Astrocyte of the spinal cord (primary cell): Measurements from ENCODE around the gene RAB31.

Experiments
- DNase-seq: peaks from one replicate; pipeline ENCODE4 v3.0.0; 2011; ENCODE audit warnings: low read depth, low spot score
- H3K4me3 ChIP-seq: 2 replicates; pipeline ENCODE4 v1.5.1; 2011; ENCODE audit warnings: low read depth, mild to moderate bottlenecking, low read length, moderate library complexity
- CTCF ChIP-seq: IDR thresholded peaks from 2 replicates; pipeline ENCODE4 v1.5.1; 2012; ENCODE audit warnings: low read depth, mild to moderate bottlenecking, low read length, inconsistent platforms
- in situ Hi-C: cut with HindIII; loops from 2 replicates; pipeline ENCODE4 v1.10.0; 2017; ENCODE audit warnings: low sequenced_read_pairs

Gene RAB31

DNA sequence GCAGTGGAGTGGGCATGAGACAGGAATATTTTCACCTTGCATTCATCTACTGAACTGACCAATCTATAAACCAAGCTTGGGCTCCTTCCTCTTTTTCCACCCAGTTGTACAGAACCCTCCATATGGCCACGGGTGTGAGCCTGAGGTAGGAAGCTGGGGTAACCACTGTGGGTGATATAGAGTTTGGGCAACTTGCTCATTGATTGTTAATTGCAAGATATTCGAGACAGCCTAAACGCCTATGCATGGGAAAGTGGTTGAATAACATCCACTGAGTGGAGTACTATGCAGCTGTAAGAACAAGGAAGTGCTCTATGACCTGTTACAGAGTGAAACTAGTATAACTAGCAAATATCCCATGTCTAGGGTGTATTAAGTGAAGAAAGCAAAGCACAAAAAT lies 198.4 kb downstream of the RAB31 start:
- in situ Hi-C loops, result no loop called here
- no peak for DNase-seq
- no peak overlapping the region for H3K4me3 ChIP-seq
- TF ChIP-seq CTCF, result no peak

- no peak overlapping the region for H3K4me3 ChIP-seq
- TF ChIP-seq CTCF, result no peak
- no peak for DNase-seq
- in situ Hi-C loops, result no loop called here
Observed at GRCh38 chr18:9907867-9908266, 199.8 kb downstream of the RAB31 start.

DNA sequence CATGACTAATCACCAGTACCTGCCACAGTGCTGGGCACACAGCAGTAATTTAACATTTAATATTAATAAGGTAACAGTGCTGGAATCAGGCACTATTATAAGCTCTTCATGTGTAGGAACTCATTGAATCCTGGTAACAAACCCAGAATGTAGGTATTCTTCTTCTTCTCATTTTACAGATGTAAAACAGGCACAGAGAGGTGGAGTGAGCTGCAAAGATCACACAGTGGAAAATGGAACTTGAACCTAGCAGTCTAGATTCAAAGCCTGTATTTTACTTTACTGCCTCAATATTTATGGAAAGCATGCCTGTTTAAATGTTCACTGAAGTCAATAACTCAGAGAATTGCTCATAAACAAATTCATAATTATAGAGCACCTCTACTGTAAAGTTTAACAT lies 202.0 kb downstream of the RAB31 start:
- in situ Hi-C loops, result no loop called here
- no peak for TF ChIP-seq CTCF
- H3K4me3 ChIP-seq, result no peak overlapping the region
- no peak for DNase-seq

DNA sequence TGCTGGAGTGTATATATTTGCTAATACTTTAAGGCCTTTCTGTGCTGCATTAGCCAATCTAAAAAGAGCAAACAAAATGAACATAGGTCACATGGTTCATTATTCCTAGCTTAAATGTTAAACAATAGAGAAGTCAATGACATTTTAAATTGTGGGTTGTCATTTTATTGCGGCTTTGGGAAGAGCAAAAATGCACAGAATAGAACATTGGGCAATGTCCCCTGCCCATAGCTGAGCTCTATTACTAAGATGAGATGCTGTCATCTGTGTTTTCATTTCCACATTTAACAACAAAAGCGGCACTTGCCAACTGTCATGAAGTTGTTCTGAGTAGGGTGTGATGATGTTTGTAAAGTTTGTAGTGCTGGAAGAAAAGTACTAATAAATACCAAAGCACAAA lies 202.6 kb downstream of the RAB31 start:
- in situ Hi-C loops, result no loop called here

GRCh38 chr18:9911226-9911625 lies 203.1 kb downstream of the RAB31 start:
- in situ Hi-C loops, result no loop called here
- TF ChIP-seq CTCF, result no peak
- DNase-seq, result no peak
- H3K4me3 ChIP-seq, result no peak overlapping the region

More for the DNA sequence above, 202.6 kb downstream of the RAB31 start:
- no peak overlapping the region for H3K4me3 ChIP-seq
- DNase-seq, result no peak
- no peak for TF ChIP-seq CTCF
